NCI-H187 treated with DMSO at 0.1 percent for 48 hours (cell line): ENCODE results near the gene PMVK.
"Not testable (repeated sequence)": the region's sequence is repeated elsewhere in the genome, so short reads cannot be mapped to it uniquely, and the experiment has no call there.

Experiments used
- DNase-seq: peaks from one replicate; lab custom pipeline; 2025; lab: John Stamatoyannopoulos, UW

PMVK gene

GRCh38 chr1:154912755-154913154, 23.8 kb downstream of the PMVK start:
- no peak for DNase-seq

DNA sequence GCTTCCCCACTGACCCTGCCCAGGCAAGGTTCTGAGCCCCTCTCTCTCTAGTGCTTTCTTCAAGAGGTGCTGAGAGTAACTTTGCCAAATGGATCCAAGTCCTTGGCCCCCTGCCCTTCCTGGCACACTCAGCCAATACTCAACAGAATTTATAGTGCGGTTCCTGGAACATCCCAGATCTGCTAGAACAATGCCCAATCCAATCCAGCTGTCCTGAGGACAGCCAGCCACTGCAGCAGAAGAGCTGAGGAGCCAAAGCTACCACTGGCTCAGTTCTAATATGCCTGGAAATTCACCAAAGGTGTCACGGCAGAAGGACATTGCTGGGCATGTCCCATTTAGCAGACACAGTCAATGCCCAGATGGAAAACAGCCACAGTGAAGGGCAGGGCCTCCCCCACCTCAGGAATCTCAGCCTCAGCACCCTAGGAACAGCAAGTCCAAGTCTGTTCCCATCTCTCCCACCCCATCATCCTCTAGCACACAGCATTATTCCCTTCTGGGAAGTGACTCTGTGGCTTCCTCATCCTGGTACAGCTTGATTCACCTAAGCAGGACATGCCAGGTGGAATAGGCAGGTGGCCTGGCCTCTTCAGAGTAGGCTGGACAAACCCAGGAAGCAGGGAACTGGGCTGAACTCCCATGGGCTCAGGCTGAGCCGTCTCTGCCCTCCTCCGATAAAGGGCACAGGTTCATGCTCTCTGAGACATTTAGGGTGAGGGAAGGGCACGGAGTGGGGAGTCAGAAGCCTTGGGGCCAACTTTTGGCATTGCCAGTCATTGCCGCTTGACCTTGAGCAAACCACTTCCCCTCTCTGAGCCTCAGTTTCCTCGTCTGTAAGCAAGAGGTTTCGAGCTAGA, 24.6 kb downstream of the PMVK start:
- no peak for DNase-seq

GRCh38 chr1:154910851-154911250, 25.7 kb downstream of the PMVK start:
- DNase-seq, result no peak

GRCh38 chr1:154908937-154909336, 27.6 kb downstream of the PMVK start:
- DNase-seq, result no peak

- DNase-seq, result not testable (repeated sequence)
These were observed 28.4 kb downstream of the PMVK start for GRCh38 chr1:154908129-154908528.

DNA sequence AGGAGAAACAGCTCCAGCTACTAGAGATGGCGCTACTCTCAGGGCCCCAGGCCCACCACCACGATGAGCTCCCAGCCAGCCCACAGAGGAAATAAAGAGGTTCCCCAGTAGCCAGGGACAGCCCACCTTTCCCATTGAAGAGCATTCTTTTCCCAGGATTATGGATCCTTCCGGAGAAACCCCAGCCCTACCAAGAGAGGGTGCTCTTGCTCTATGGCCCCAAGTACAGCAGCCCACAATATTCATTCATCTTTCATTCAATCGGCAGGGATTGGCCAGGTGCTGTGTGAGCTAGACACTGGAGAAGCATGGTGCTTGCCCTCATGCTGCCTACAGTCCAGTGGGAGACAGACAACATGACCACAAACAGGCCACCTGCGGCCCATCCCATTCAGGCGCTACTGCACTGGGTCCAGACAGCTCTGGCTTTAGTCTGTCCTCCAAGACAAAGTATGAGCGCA, 29.9 kb downstream of the PMVK start:
- no peak for DNase-seq

DNA sequence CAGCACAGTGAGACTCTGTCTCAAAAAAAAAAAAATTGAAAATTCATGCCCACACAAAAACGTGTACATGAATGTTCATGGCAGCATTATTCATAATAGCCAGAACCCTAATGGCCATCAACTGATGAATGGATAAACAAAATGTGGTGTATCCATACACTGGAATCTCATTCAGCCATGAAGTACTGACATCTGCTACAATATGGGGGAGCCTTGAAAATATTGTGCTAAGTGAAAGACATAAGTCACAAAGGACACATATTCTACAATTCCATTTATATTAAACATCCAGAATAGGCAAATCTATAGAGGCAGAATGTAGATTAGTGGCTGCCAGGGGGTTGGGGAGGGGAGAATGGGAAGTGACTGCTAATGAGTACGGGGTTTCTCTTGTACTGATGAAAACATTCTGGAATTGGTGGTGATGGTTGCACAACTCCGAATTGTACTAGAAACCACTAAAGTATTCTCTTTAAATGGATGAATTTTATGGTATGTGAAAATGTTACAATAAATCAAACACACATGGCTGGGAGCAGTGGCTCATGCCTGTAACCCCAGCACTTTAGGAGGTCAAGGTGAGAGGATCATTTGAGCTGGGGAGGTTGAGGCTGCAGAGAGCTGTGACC, 33.5 kb downstream of the PMVK start:
- DNase-seq, result no peak

- DNase-seq, result no peak
These were observed 34.9 kb downstream of the PMVK start for GRCh38 chr1:154901591-154901990.

- DNase-seq, result no peak
These were observed 37.5 kb downstream of the PMVK start for GRCh38 chr1:154899041-154899440.

DNA sequence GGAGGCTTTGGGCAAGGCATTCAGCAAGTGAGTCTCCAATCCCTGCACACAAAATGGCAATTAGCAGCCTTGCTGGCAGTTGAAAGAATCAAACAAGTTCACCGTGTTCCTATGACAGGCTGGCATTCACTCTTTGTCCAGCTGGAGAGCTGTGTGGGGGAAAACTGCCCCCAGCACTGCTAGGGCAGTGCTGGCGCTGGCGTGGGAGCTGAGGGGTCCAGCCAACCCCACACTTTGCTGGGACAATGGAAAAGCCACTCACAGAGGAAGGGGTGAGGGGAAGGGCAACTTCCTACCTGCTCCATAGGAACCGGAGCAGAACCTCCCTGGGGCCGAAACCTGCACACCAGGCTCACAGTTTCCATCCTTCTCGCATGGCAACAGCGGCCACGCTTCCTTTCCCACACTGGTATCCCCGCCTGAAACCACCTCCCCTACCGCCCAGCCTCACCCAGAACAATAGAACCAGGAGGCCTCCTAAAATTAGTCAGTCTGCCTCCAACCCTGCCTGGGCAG, 39.7 kb downstream of the PMVK start:
- no peak for DNase-seq

GRCh38 chr1:154895798-154896197, 40.7 kb downstream of the PMVK start:
- DNase-seq, result no peak

DNA sequence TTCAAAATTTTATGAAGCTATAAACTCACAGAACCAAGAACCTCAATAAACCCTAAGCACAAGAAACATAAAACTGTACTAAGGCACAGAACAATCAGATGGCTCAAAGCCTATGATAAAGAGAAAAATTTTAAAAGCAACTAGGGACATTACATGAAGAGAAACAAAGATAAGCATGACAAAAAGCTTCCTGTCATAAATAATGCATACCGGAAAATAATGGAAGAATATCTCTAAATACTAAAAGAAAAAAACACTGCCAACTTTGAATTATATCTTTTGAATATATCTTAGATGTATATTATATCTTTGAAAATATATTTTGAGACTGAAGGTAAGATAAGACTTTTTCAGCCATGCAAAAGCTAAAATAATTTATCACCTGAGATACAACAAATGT, 45.1 kb downstream of the PMVK start:
- DNase-seq, result no peak

- DNase-seq, result no peak
These were observed 47.8 kb downstream of the PMVK start for GRCh38 chr1:154888757-154889156.

GRCh38 chr1:154886281-154887015, 50.1 kb downstream of the PMVK start:
- no peak for DNase-seq

DNA sequence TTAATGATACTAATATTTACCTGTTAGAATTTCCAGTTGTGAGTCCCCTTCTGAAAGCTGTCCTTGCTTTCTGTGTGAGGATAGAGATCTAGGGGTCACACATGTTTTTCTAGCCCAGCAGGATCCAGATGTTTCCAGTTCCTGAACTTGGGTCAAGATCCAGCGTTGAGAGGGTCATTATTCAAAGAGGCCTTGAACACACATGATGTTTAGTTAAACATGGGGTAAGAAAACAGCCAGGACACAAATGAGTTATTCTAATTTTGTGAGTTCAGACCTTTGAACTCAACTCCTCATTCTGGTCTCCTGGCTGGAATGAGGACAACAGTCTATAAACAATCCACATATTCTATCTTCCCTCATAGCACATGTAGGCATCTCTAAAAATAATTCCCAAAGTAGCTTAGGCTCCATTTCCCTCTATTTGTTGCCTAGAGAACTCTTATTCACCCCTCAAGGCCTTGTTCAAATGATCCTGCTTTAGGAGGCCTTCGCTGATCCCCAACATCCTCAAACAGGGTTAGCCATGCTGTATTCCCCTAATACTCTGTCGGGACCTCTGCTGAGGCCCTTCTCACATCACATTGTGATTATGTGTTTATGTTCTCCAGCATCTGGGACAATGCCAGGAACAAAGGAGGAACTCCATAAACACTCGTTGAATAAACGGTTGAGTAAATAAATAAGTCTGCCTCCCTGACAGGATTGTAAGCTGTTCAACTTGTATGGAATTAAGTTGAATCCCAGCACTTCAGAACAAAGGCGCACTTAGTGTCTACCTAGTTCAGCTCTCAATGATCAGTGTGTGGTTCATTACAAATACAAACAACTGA, 51.4 kb downstream of the PMVK start:
- no peak for DNase-seq

DNA sequence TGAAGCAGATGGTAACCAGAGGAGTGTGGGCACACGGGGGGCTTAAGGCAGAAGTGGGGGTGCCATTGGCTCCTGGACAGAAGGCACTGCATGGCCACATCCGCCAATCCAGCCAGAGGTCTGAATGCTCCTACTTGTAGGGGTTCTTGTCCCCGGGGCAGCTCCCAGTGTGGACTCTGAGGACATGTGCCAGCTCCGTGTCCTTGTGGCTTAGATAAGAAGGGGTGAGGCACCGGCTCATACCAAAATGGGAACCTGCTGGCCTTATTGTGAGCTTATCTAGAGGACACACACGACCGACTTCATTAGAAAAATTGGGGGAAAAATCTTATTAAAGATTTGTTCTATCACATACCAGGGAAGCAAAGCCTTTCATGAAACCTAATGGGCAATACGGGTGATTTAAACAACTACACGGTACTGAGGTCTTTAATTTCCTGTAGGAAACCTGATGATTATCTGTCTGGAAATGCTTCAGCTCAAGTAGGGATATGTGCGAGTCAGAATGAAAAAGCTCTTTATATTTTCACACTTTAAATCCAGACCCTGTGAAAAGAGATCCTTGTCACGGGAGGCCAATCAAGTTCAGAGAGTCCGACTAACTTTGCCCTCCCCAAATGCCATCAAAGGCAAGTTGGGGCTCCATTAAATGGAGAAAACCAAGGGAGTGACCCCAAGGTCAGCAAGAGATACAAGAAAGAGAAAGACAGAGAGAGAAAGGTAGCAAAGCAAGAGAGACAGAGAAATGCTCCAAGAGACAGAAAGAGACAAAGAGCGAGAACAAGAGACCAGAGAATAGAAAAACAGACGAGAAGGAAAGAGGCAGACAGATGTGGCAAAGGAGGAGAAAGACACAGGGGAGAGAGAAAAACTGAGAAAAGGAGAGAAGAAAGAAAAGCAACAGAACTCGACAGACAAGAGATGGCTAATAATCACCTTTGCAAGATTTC, 52.3 kb downstream of the PMVK start:
- no peak for DNase-seq

DNA sequence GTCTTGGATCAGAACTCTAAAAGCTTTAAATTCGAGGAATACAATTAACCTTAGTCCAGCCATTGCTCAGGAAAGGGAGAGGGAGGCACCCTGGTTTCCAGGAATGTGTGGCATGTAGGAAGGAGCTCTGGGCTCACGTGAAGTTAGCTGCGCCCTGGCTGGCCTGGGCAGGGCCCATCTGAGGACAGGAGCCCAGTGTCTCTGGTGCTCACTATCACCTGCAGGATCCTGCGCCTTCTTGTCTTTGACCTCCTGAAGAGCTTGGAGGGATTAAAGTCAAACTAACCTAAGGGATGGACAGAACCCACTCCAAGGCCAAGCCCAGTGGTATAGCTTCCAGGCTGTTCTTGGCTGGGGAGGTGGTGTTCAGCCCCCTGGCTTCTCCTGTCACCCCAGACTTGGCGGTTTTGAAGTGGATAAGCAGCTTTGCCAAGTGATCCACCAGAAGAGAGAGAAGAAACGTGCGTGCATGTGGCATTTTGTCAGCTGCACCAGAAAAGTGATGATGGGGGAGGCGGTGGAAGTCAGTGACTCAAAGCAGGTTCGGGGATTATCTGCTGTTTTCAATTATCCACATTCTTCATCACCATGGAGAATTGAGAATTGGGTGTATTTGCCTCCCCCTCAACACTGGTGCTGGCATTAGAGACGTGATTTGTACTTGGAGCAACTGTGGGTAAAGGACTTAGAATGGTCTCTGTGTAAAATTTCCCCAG, 54.5 kb downstream of the PMVK start:
- DNase-seq, result no peak

DNA sequence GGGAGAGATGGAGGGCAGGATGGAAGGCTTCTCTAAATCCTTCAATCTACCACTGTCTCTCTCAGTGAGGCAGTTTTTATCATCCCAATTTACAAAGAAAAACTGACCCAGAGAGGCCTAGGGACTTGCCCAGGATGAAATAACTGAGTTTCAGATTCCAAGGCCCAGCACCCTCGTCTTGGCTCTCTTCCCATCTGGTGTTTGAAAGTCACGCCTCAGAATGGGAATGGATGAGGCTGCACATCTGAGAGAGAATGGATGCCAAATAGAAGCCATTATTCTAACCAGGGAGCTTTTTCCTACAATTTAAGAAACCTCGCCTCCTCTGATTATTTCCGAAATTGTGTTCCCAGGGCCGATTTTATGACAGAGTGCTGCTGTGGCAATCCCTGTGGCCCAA, 55.8 kb downstream of the PMVK start:
- no peak for DNase-seq

DNA sequence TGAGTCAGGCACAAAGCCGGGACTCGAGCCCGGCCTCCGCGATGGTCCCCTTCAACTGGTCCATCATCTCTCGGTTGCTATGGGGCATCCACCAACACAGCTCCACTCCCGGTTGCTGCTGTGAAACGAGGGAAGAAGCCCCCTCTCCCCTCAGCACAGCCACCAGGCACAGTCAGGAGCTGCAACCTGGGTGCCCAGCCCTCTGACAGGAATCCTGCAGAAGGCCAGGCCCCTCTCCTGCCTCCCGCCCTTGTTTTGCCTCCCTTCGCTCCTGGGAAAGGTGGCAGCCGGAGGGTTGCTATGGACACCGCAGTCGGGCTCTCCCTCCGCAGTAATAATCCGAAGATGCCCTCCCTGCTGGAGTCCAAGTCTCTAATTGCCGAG, 57.5 kb downstream of the PMVK start:
- DNase-seq, result no peak
